ENCODE measurements around the gene TEX22.

The TEX22 gene

GRCh38 chr14:105458571-105458970 is 60.2 kb downstream of the TEX22 start:
- Histone ChIP-seq H3K4me1 (ENCODE audit: control insufficient read depth, insufficient read depth, low read depth, low read length) (no peaks in the 10 kb centered on the region), H3K4ac (ENCODE audit: low read depth in 1 of 2, low read length in 2 of 2) (no peak overlapping the region), H4K91ac (ENCODE audit: low read length) (no peak overlapping the region), H3K27ac (ENCODE audit: low read length, poor library complexity, severe bottlenecking) (no peak overlapping the region), H2BK120ac (ENCODE audit: low read depth, low read length) (no peak overlapping the region), H3K27me3 (ENCODE audit: control insufficient read depth in 1 of 2, insufficient read depth in 1 of 2, low read length in 2 of 2) (no peaks in the 10 kb centered on the region), H3K4me3 (ENCODE audit: insufficient read depth in 1 of 2, low read depth in 1 of 2, low read length in 2 of 2) (no peak overlapping the region), H2BK15ac (ENCODE audit: low read depth, poor library complexity, severe bottlenecking) (no peak overlapping the region), H3K18ac (ENCODE audit: low read depth in 1 of 2, low read length in 2 of 2) (no peak overlapping the region), H3K9me3 (ENCODE audit: control insufficient read depth, low read length) (no peaks in the 10 kb centered on the region), H3K23ac (ENCODE audit: low read length in 2 of 2) (no peak overlapping the region), H3K14ac (ENCODE audit: low read length in 2 of 2) (no peak overlapping the region), H3K4me2 (ENCODE audit: low read length, poor library complexity, severe bottlenecking) (no peak overlapping the region), H2BK12ac (ENCODE audit: low read length in 2 of 2) (no peak overlapping the region), H3K79me1 (replicated peaks; ENCODE audit: low read length, poor library complexity, severe bottlenecking) (peaks cover 36% of the 10 kb centered on the region), H3K9ac (ENCODE audit: low read length) (no peak overlapping the region), H4K8ac (ENCODE audit: low read length) (no peak overlapping the region), H2AFZ (ENCODE audit: low read depth, low read length) (no peak overlapping the region), H3K36me3 (ENCODE audit: control insufficient read depth in 1 of 2, insufficient read depth in 2 of 2, low read depth in 1 of 2, low read length in 2 of 2) (peaks cover 52 to 87% of the 10 kb centered on the region in 2 experiments), H2AK5ac (ENCODE audit: low read length, severe bottlenecking) (no peak overlapping the region), H2BK5ac (ENCODE audit: low read depth, low read length, poor library complexity, severe bottlenecking) (no peak overlapping the region)
- DNase-seq = no peak
- WGBS = 89% methylated on average over 14 of the region's 14 CpGs

- Histone ChIP-seq H2BK120ac (ENCODE audit: low read depth, low read length) (no peak overlapping the region), H2BK5ac (ENCODE audit: low read depth, low read length, poor library complexity, severe bottlenecking) (no peak overlapping the region), H3K27ac (ENCODE audit: low read length, poor library complexity, severe bottlenecking) (no peak overlapping the region), H2BK15ac (ENCODE audit: low read depth, poor library complexity, severe bottlenecking) (no peak overlapping the region), H3K4me1 (ENCODE audit: control insufficient read depth, insufficient read depth, low read depth, low read length) (peaks cover 7% of the 10 kb centered on the region), H3K4me2 (ENCODE audit: low read length, poor library complexity, severe bottlenecking) (no peak overlapping the region), H2BK12ac (ENCODE audit: low read length in 2 of 2) (no peak overlapping the region), H2AFZ (ENCODE audit: low read depth, low read length) (no peak overlapping the region), H3K27me3 (ENCODE audit: control insufficient read depth in 1 of 2, insufficient read depth in 1 of 2, low read length in 2 of 2) (no peaks in the 10 kb centered on the region), H3K9me3 (ENCODE audit: control insufficient read depth, low read length) (no peaks in the 10 kb centered on the region), H3K4me3 (ENCODE audit: insufficient read depth in 1 of 2, low read depth in 1 of 2, low read length in 2 of 2) (no peak overlapping the region), H3K9ac (ENCODE audit: low read length) (no peak overlapping the region), H3K23ac (ENCODE audit: low read length in 2 of 2) (no peak overlapping the region), H4K8ac (ENCODE audit: low read length) (no peak overlapping the region), H4K91ac (ENCODE audit: low read length) (no peak overlapping the region), H3K79me1 (replicated peaks; ENCODE audit: low read length, poor library complexity, severe bottlenecking) (peaks cover 32% of the 10 kb centered on the region), H3K36me3 (ENCODE audit: control insufficient read depth in 1 of 2, insufficient read depth in 2 of 2, low read depth in 1 of 2, low read length in 2 of 2) (peaks cover 55 to 87% of the 10 kb centered on the region in 2 experiments), H3K4ac (ENCODE audit: low read depth in 1 of 2, low read length in 2 of 2) (no peak overlapping the region), H3K18ac (ENCODE audit: low read depth in 1 of 2, low read length in 2 of 2) (no peak overlapping the region), H2AK5ac (ENCODE audit: low read length, severe bottlenecking) (no peak overlapping the region), H3K14ac (ENCODE audit: low read length in 2 of 2) (no peak overlapping the region)
- DNase-seq = no peak
- WGBS = 98% methylated on average over 16 of the region's 17 CpGs
Measured at GRCh38 chr14:105460116-105460515, 61.8 kb downstream of the TEX22 start.

GRCh38 chr14:105460616-105461015 is 62.3 kb downstream of the TEX22 start:
- no peak overlapping the region for H3K4ac ChIP-seq (ENCODE audit: low read depth in 1 of 2, low read length in 2 of 2)
- H3K36me3 ChIP-seq (ENCODE audit: control insufficient read depth in 1 of 2, insufficient read depth in 2 of 2, low read depth in 1 of 2, low read length in 2 of 2) = peaks cover 54 to 87% of the 10 kb centered on the region in 2 experiments
- no peak overlapping the region for H2BK5ac ChIP-seq (ENCODE audit: low read depth, low read length, poor library complexity, severe bottlenecking)
- H3K79me1 ChIP-seq (replicated peaks; ENCODE audit: low read length, poor library complexity, severe bottlenecking) = peaks cover 30% of the 10 kb centered on the region
- H2AK5ac ChIP-seq (ENCODE audit: low read length, severe bottlenecking) = no peak overlapping the region
- H3K9ac ChIP-seq (ENCODE audit: low read length) = no peak overlapping the region
- no peak overlapping the region for H3K23ac ChIP-seq (ENCODE audit: low read length in 2 of 2)
- H2BK12ac ChIP-seq (ENCODE audit: low read length in 2 of 2) = no peak overlapping the region
- no peak overlapping the region for H3K18ac ChIP-seq (ENCODE audit: low read depth in 1 of 2, low read length in 2 of 2)
- H3K14ac ChIP-seq (ENCODE audit: low read length in 2 of 2) = no peak overlapping the region
- H2AFZ ChIP-seq (ENCODE audit: low read depth, low read length) = no peak overlapping the region
- no peak for DNase-seq
- H3K9me3 ChIP-seq (ENCODE audit: control insufficient read depth, low read length) = no peaks in the 10 kb centered on the region
- no peak overlapping the region for H2BK15ac ChIP-seq (ENCODE audit: low read depth, poor library complexity, severe bottlenecking)
- H3K4me2 ChIP-seq (ENCODE audit: low read length, poor library complexity, severe bottlenecking) = no peak overlapping the region
- H3K27me3 ChIP-seq (ENCODE audit: control insufficient read depth in 1 of 2, insufficient read depth in 1 of 2, low read length in 2 of 2) = no peaks in the 10 kb centered on the region
- H3K4me1 ChIP-seq (ENCODE audit: control insufficient read depth, insufficient read depth, low read depth, low read length) = peaks cover 12% of the 10 kb centered on the region
- no peak overlapping the region for H4K91ac ChIP-seq (ENCODE audit: low read length)
- no peak overlapping the region for H3K4me3 ChIP-seq (ENCODE audit: insufficient read depth in 1 of 2, low read depth in 1 of 2, low read length in 2 of 2)
- no peak overlapping the region for H4K8ac ChIP-seq (ENCODE audit: low read length)
- no peak overlapping the region for H2BK120ac ChIP-seq (ENCODE audit: low read depth, low read length)
- H3K27ac ChIP-seq (ENCODE audit: low read length, poor library complexity, severe bottlenecking) = no peak overlapping the region
- 95% methylated on average over 17 of the region's 17 CpGs for WGBS

- H2BK12ac ChIP-seq (ENCODE audit: low read length in 2 of 2) = no peak overlapping the region
- 97% methylated on average over 18 of the region's 18 CpGs for WGBS
- no peak overlapping the region for H3K4ac ChIP-seq (ENCODE audit: low read depth in 1 of 2, low read length in 2 of 2)
- H3K18ac ChIP-seq (ENCODE audit: low read depth in 1 of 2, low read length in 2 of 2) = no peak overlapping the region
- H2BK15ac ChIP-seq (ENCODE audit: low read depth, poor library complexity, severe bottlenecking) = no peak overlapping the region
- no peak overlapping the region for H3K4me3 ChIP-seq (ENCODE audit: insufficient read depth in 1 of 2, low read depth in 1 of 2, low read length in 2 of 2)
- DNase-seq = no peak
- no peak overlapping the region for H2AK5ac ChIP-seq (ENCODE audit: low read length, severe bottlenecking)
- H3K79me1 ChIP-seq (replicated peaks; ENCODE audit: low read length, poor library complexity, severe bottlenecking) = peaks cover 25% of the 10 kb centered on the region
- no peaks in the 10 kb centered on the region for H3K9me3 ChIP-seq (ENCODE audit: control insufficient read depth, low read length)
- H3K4me1 ChIP-seq (ENCODE audit: control insufficient read depth, insufficient read depth, low read depth, low read length) = peaks cover 23% of the 10 kb centered on the region
- no peak overlapping the region for H3K23ac ChIP-seq (ENCODE audit: low read length in 2 of 2)
- H3K36me3 ChIP-seq (ENCODE audit: control insufficient read depth in 1 of 2, insufficient read depth in 2 of 2, low read depth in 1 of 2, low read length in 2 of 2) = peaks cover 48 to 87% of the 10 kb centered on the region in 2 experiments
- no peak overlapping the region for H3K4me2 ChIP-seq (ENCODE audit: low read length, poor library complexity, severe bottlenecking)
- no peak overlapping the region for H4K91ac ChIP-seq (ENCODE audit: low read length)
- H4K8ac ChIP-seq (ENCODE audit: low read length) = no peak overlapping the region
- H3K14ac ChIP-seq (ENCODE audit: low read length in 2 of 2) = no peak overlapping the region
- H2BK5ac ChIP-seq (ENCODE audit: low read depth, low read length, poor library complexity, severe bottlenecking) = no peak overlapping the region
- no peak overlapping the region for H3K27ac ChIP-seq (ENCODE audit: low read length, poor library complexity, severe bottlenecking)
- no peak overlapping the region for H2BK120ac ChIP-seq (ENCODE audit: low read depth, low read length)
- no peaks in the 10 kb centered on the region for H3K27me3 ChIP-seq (ENCODE audit: control insufficient read depth in 1 of 2, insufficient read depth in 1 of 2, low read length in 2 of 2)
- H2AFZ ChIP-seq (ENCODE audit: low read depth, low read length) = no peak overlapping the region
- H3K9ac ChIP-seq (ENCODE audit: low read length) = no peak overlapping the region
Measured at GRCh38 chr14:105461903-105462302, 63.6 kb downstream of the TEX22 start.
